K562 (cell line): Measurements from ENCODE around the gene YJU2. TPM values are rescaled to one million over a fixed set of nuclear protein-coding genes. Genes with fewer than 3 reads are reported as not detected.
A peak's percentile ranks its signal among the peaks of the same experiment; 100 is the strongest.

Source experiments
- ATAC-seq: fragments of 200-7000 bp; cut with Tn5 transposase; 3 replicates; pipeline ENCODE4 v1.9.1; 2020; ENCODE audit warnings: moderate library complexity
- BruUV-seq: library from RNA; stranded (reverse); fragments of 400-500 nt; replicated peaks from 2 replicates; lab custom pipeline; 2021; lab: Mats Ljungman, UMichigan
- CTCF ChIA-PET: fragments of 300-600 bp; formaldehyde crosslinking; extraction: SDS; loops from one replicate; lab custom pipeline; 2021; ENCODE audit warnings: low intra/inter-chr PET ratio; lab: Yijun Ruan, JAX
- POLR2A ChIA-PET: fragments of 300-600, 350-650 bp; sonication (Branson Sonifier 250); formaldehyde crosslinking; extraction: SDS; loops from one replicate; lab custom pipeline; 2021; ENCODE audit warnings: antibody characterized with exemption, inconsistent platforms; lab: Yijun Ruan, JAX
- DNase-seq, 4 experiments: peaks; one replicate each; pipeline versions ENCODE4 v3.0.0 to v3.0.0-alpha.2; 2011 to 2018; ENCODE audit warnings: low spot score in 3 of 4, mixed read lengths in 3 of 4; ENCODE audit errors: extremely low read depth in 1 of 4
- FAIRE-seq: peaks from 2 replicates; lab custom pipeline; 2011; peaks lifted over from hg19 to GRCh38; lab: Jason Lieb, UNC
- H2AFZ ChIP-seq: 2 replicates; pipeline ENCODE4 v1.6.0; 2011; ENCODE audit warnings: low read depth, low read length, control low read depth, inconsistent platforms
- H3K27ac ChIP-seq: fragments of 200-600 bp; 3 replicates; pipeline ENCODE4 v1.8.0; 2011; ENCODE audit warnings: low read depth, mild to moderate bottlenecking, control low read depth, inconsistent platforms, low read length, moderate library complexity, mixed read lengths; ENCODE audit errors: extremely low read depth
- H3K27me3 ChIP-seq, 2 experiments: fragments of 300-600 bp in 1 of 2; 2 replicates in 1 of 2; 3 replicates in 1 of 2; pipeline versions ENCODE4 v1.6.0 to v1.8.0; 2011; ENCODE audit warnings: inconsistent platforms in 2 of 2, low read length in 2 of 2, mild to moderate bottlenecking in 1 of 2, mixed read lengths in 1 of 2, moderate library complexity in 1 of 2; ENCODE audit not compliant: control insufficient read depth in 2 of 2, insufficient read depth in 2 of 2
- H3K36me3 ChIP-seq: fragments of 300-600 bp; 3 replicates; pipeline ENCODE4 v1.8.0; 2011; ENCODE audit warnings: mild to moderate bottlenecking, low read length, inconsistent platforms; ENCODE audit not compliant: control insufficient read depth, insufficient read depth
- H3K4me1 ChIP-seq, 2 experiments: fragments of 200-600 bp in 1 of 2; replicated peaks in 1 of 2; 2 replicates in 1 of 2; 3 replicates in 1 of 2; pipeline versions ENCODE4 v1.5.1 to v1.8.0; 2011; ENCODE audit warnings: inconsistent platforms in 2 of 2, low read length in 2 of 2, mild to moderate bottlenecking in 1 of 2, mixed read lengths in 1 of 2, moderate library complexity in 1 of 2; ENCODE audit not compliant: control insufficient read depth in 2 of 2, insufficient read depth in 2 of 2
- H3K4me2 ChIP-seq: 2 replicates; pipeline ENCODE4 v1.6.1; 2011; ENCODE audit warnings: low read length, control low read depth, inconsistent platforms, mixed read lengths; ENCODE audit not compliant: insufficient read depth
- H3K4me3 ChIP-seq: fragments of 200-600 bp; sonication (generic), shearing (Covaris generic); 2 replicates; pipeline ENCODE4 v1.5.1; 2016; ENCODE audit warnings: control low read depth, inconsistent platforms
- H3K79me2 ChIP-seq: fragments of 200-600 bp; 3 replicates; pipeline ENCODE4 v1.8.0; 2011; ENCODE audit warnings: low read length, inconsistent platforms; ENCODE audit not compliant: control insufficient read depth, insufficient read depth
- H3K9ac ChIP-seq, 2 experiments: 2 replicates each; pipeline versions ENCODE4 v1.6.0 to v1.6.1; 2011; ENCODE audit warnings: low read depth in 2 of 2, low read length in 2 of 2, control low read depth in 1 of 2, inconsistent platforms in 1 of 2, mild to moderate bottlenecking in 1 of 2, mixed read lengths in 1 of 2; ENCODE audit not compliant: insufficient read depth in 1 of 2
- H3K9me1 ChIP-seq: one replicate; pipeline ENCODE4 v1.6.0; 2011; ENCODE audit warnings: inconsistent platforms, mild to moderate bottlenecking, low read length, moderate library complexity; ENCODE audit not compliant: control insufficient read depth, insufficient read depth
- H3K9me3 ChIP-seq: replicated peaks from 2 replicates; pipeline ENCODE4 v1.5.1; 2011; ENCODE audit warnings: low read depth, low read length, inconsistent platforms; ENCODE audit not compliant: control insufficient read depth, insufficient read depth
- H4K20me1 ChIP-seq: replicated peaks from 2 replicates; pipeline ENCODE4 v1.6.1; 2011; ENCODE audit warnings: low read length, inconsistent platforms, mixed read lengths; ENCODE audit not compliant: control insufficient read depth, insufficient read depth
- BRD9 ChIP-seq: fragments of 450-650 bp; IDR thresholded peaks from 2 replicates; pipeline ENCODE4 v1.6.1; 2018; ENCODE audit warnings: low read depth; ENCODE audit not compliant: partially characterized antibody
- E2F4 ChIP-seq: sonication (generic); formaldehyde crosslinking; IDR thresholded peaks from 2 replicates; pipeline ENCODE4 v1.8.0; 2022; ENCODE audit warnings: mild to moderate bottlenecking, low read depth, missing genetic modification reagents
- HMGN3 ChIP-seq: IDR thresholded peaks from 2 replicates; pipeline ENCODE4 v1.6.1; 2011; ENCODE audit warnings: borderline replicate concordance, low read depth, mild to moderate bottlenecking, mixed read lengths, low read length; ENCODE audit not compliant: insufficient read length; ENCODE audit errors: extremely low read depth
- MGA ChIP-seq: fragments of 450-650 bp; IDR thresholded peaks from 2 replicates; pipeline ENCODE4 v1.6.1; 2016; ENCODE audit warnings: mild to moderate bottlenecking, moderate library complexity
- NFYB ChIP-seq: IDR thresholded peaks from 2 replicates; pipeline ENCODE4 v1.6.1; 2011; ENCODE audit warnings: mild to moderate bottlenecking, moderate library complexity; ENCODE audit not compliant: insufficient read length; ENCODE audit errors: extremely low read depth
- PTBP1 ChIP-seq: fragments of 200-400 bp; formaldehyde crosslinking; IDR thresholded peaks from 2 replicates; pipeline ENCODE4 v1.6.1; 2017; ENCODE audit warnings: low read depth, low read length
- RAD21 ChIP-seq, 2 experiments: fragments of 250-450 bp in 1 of 2; fragments of 450-650 bp in 1 of 2; sonication (Bioruptor Pico) in 1 of 2; formaldehyde crosslinking in 1 of 2; IDR thresholded peaks in 1 of 2; conservative IDR thresholded peaks in 1 of 2; 2 replicates each; pipeline versions ENCODE4 v1.4.0 to v1.8.0; 2020 to 2022; ENCODE audit warnings: mild to moderate bottlenecking in 2 of 2, moderate library complexity in 1 of 2
- WGBS: fragments of 100-300 bp; shearing (Covaris generic); methylation state at CpG from one replicate; pipeline ENCODE4 v1.1.6; 2016; ENCODE audit warnings: low coverage, mixed read lengths; ENCODE audit not compliant: insufficient coverage; ENCODE audit errors: missing lambda C conversion rate; 5-methylcytosine and 5-hydroxymethylcytosine counted together
- in situ Hi-C: fragments of 300-500 bp; cut with MboI; formaldehyde crosslinking; loops from 4 replicates; pipeline ENCODE4 v1.15.0; 2018; ENCODE audit warnings: inconsistent platforms, mixed read lengths
- intact Hi-C: fragments of 100-400 bp; cut with micrococcal nuclease; formaldehyde crosslinking; loops from 2 replicates; pipeline ENCODE4 v1.14.2; 2022
- polyA plus RNA-seq, 8 experiments: library from polyadenylated mRNA; depleted of rRNA in 4 of 8; stranded (reverse) in 5 of 8; unstranded in 3 of 8; fragments of >200 nt; fragmentation: Nextera tagmentation in 2 of 8; fragmentation: Illumina TruSeq in 1 of 8; extraction: Ambion mirVana in 2 of 8; extraction: Trizol in 1 of 8; gene quantifications; 2 replicates each; pipeline versions ENCODE4 v1.2.1 to v1.2.3, GENCODE V29; 2011 to 2014; ENCODE audit warnings: inconsistent platforms in 1 of 8, missing spikeins in 1 of 8
- total RNA-seq, 7 experiments: library from RNA; depleted of rRNA in 6 of 7; stranded (reverse); fragments of >200 nt in 6 of 7; fragmentation: Illumina TruSeq in 2 of 7; extraction: Trizol in 2 of 7; gene quantifications; 2 replicates each; pipeline versions ENCODE4 v1.2.1 to v1.2.3, GENCODE V29; 2011 to 2021; ENCODE audit warnings: low replicate concordance in 1 of 7

The YJU2 gene
- total and polyA plus RNA-seq, 9 of the 15 experiments (the other 6 are each of a cell fraction or from before 2014, with no cell fraction given), result 0.41 to 34.9 (median 19.3) TPM

GRCh38 chr19:4199699-4200293 is 47.1 kb upstream of the YJU2 start:
- peak; percentile 57 for ATAC-seq
- in situ Hi-C loops (loop anchor here (5.0 kb wide), 1 partner anchor 217 kb away; no protein-coding TSS in a partner anchor), intact Hi-C loops (no loop called here)
- H3K4me2 ChIP-seq, result no peak overlapping the region
- peaks cover 5 to 23% of the 10 kb centered on the region in 2 experiments; a peak in 4 of 5 replicates for H3K4me1 ChIP-seq
- H3K9me3 ChIP-seq, result no peaks in the 10 kb centered on the region
- ChIA-PET POLR2A (interaction anchor here (1.2 to 1.5 kb wide), 2 partner anchors 110 to 212 kb away, joined by 4 to 6 read pairs; no protein-coding TSS in a partner anchor), CTCF (no interaction called here)
- no peak for FAIRE-seq
- H3K9ac ChIP-seq, result no peak overlapping the region; a peak in 1 of 4 replicates
- DNase-seq, result peak; percentile 37 to 60 (median 50)
- H3K9me1 ChIP-seq, result no peaks in the 10 kb centered on the region
- H3K27me3 ChIP-seq, result peaks cover 0 to 23% of the 10 kb centered on the region in 2 experiments; a peak in 4 of 5 replicates
- H2AFZ ChIP-seq, result no peak overlapping the region
- BruUV-seq, result no TSS peak
- no peak overlapping the region for H3K4me3 ChIP-seq
- H3K36me3 ChIP-seq, result no peaks in the 10 kb centered on the region
- no peaks in the 10 kb centered on the region for H4K20me1 ChIP-seq
- H3K27ac ChIP-seq, result no peak overlapping the region
- 5% methylated on average over 28 of the region's 33 CpGs for WGBS
- no peaks in the 10 kb centered on the region for H3K79me2 ChIP-seq
- peak in 1 of 2 experiments; percentile 22; a peak in 1 of 4 replicates for TF ChIP-seq RAD21 (CRISPR knock-in tag; conservative IDR thresholded peaks at IDR 0.05 in 1 of 2, IDR thresholded peaks at IDR 0.05 in 1 of 2)
- TF ChIP-seq BRD9, result no peak
- TF ChIP-seq PTBP1, result no peak
- no peak for TF ChIP-seq MGA
- no peak for TF ChIP-seq NFYB
- TF ChIP-seq E2F4 (CRISPR knock-in tag), result no peak
- TF ChIP-seq HMGN3, result no peak
